Right renal cortex interstitium (tissue), 3 donors: ENCODE results near the gene LILRA6. TPM values are rescaled to one million over a fixed set of nuclear protein-coding genes. Genes with fewer than 3 reads are reported as not detected.
"Not testable (repeated sequence)": the region's sequence is repeated elsewhere in the genome, so short reads cannot be mapped to it uniquely, and the experiment has no call there.

Source experiments
- DNase-seq, 3 donors: peaks; one replicate each; pipeline ENCODE4 v3.0.0-alpha.2; 2013; ENCODE audit warnings: low read depth in 3 of 3, low spot score in 2 of 3
- polyA plus RNA-seq, 3 donors: library from polyadenylated mRNA; unstranded; fragments of 120-200 nt; gene quantifications; one replicate each; pipeline ENCODE4 v1.2.1, GENCODE V29; 2013; ENCODE audit not compliant: insufficient read length in 3 of 3

LILRA6 gene
- under 1 TPM; 0.37 to 0.42 (median 0.39) TPM for polyA plus RNA-seq

DNA sequence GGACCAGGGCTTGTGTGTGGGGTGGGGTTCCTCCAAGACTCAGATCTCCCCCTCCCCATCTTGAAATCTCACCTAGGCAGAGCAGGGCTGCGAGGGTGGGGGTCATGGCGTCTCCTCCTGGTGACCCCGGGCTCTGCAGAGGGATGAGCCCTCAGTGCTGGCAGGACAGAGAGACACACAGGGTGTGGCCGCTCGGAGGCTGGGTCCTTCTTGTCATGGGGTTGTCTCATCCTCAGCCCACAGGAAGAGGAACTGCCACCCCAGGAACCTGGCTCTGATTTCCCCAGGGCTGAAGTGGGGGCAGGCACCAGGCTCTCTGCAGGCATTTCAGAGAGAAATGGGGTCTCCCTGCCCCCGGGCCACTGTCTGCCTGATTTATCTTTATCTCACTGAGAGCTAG, at the start of gene LILRA6:
TSS of gene LILRA6 (minus strand) at position 145 of the 400 bp plus-strand sequence.
- DNase-seq = not testable (repeated sequence)

DNA sequence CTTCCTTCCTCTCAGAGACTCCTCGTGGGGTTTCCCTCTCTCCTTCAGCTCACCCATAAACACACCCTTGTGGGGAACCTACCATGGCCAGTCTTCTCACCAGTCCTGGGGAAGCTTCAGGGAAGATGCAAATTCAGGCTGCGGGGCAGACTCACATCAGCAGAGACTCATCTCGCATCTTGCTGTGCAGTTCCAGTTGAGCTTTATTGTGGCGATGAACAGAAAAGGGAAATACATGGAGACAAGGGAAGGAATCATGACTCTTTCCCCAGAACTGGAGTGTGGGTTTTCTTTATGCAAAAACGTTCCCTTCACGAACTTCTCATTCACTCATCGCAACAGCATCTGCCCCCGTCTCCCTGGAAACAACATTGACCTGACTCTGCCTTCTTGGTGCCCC, 46.6 kb upstream of the LILRA6 start:
- DNase-seq = not testable (repeated sequence)

GRCh38 chr19:54287456-54287855, 44.9 kb upstream of the LILRA6 start:
- no peak for DNase-seq

DNA sequence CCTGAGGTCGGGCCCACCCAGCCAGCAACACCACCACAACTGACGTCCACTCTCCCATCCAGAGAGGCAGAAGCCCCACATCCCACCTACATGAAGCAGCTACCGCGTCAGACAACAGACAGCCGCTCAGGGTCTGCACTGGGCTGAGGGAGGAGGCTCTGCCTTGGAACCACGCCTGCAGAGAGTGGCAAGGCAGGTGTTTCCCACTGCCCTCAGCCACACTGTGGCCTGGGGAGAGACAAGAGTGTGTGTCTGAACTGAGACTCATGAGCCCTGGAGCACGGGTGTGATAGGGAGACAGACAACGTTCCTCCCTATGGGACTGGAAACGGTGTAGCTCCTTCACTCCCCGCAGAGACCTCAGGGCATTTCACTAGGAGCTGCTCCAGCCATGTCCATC, 43.7 kb upstream of the LILRA6 start:
- DNase-seq = not testable (repeated sequence)

DNA sequence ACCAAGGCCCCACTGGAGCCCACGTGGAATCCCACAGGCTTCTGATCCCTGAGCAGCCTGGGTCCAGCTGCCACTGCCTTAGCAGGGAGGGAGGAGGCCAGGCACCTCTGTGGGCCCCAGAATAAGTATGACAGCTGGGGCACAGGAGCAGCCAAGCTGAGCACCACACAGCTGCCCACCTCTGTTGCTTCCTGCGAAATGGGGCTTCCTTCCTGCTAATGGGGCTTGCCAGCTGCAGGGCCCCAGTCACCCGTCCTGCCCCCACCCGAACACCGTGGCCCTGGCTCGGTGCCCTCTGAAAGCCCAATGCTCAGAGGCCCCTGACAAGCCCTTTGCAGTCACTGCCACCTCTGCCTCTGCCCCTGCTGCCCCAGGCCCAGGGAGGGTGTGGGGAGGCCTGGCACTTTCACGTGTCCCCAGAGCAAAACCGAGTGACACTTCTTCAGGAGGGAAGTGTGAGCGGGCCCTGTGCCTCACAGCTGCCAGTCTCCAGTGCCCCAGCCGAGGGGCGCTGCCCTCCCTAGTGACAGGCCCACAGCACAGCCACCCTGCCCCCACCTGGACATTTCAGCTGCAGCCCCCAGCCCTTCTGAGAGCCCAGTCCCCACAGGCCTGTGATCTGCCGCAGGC, 43.0 kb upstream of the LILRA6 start:
- not testable (repeated sequence) for DNase-seq

DNA sequence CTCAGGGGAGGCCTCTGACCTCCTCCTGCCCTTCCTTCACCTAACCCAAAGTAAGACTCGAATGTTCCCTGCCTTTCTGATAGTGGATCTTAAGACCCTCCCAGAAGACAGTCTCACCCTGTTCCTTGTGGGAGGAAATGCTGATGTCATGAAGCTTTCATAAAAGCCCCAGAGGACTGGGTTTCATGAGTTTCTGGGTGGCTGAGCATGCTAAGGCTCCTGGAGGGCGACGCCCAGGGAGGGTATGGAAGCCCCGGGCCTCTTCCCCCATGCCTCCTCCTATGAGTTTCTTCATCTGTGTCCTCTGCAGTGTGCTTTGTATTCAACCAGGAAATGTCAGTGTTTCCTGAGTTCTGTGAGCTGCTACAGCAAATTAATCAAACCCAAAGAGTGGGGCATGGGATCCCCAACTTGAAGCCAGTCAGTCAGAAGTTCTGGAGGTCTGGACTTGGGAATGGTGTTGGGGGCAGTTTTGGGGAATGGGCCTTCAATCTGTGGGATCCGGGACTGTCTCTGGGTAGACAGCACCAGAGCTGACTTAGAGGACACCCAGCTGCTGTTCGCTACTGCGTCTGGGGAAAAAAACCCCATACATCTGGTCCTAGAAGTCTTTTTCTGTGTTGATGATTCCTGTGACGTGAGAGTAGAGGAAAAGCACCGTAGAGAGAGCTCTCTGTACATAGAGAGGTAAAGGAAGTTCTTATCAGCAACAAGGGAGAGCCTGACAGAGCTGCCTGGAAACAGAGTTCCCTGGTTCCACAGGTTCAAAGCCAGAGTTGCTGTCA, 40.3 kb upstream of the LILRA6 start:
- DNase-seq = no peak

- DNase-seq = not testable (repeated sequence)
These were observed 39.1 kb upstream of the LILRA6 start for GRCh38 chr19:54281729-54282075.

DNA sequence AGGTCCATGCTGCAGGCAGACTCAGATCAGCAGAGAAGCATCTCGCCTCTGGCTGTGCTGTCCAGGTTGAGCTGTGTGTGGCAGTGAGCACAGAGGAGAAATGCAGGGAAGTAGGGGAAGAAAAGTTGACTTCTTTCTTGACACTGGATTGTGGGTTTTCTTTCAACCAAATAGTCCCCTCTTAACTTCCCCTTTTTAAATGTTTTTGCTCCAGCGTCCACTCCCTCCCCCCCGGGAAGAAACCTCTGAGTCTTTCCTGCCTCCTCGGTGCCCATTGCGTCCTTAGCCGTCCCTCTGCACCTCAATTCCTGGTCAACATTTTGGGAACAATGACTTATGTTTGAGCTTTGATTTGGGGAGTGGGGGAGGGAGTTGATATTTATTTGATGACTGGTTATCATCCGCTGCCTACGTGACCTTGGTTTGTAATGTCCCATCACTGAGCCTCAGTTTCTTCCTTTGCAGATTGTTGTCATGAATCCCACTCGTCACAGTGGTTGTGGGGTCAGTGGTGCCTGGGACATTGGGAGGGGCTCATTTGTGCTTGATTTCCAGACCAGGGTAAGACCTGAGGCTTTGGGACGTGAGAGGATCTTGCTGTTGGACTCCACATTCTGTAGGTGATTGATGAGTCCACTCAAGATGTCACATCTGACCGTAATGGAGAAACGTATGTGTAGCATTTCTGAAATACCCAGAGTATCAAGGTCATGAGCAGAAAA, 38.6 kb upstream of the LILRA6 start, which contains the start of gene LILRB2:
TSS of gene LILRB2 (minus strand) at position 104 of the 722 bp plus-strand sequence. CDS start 614 bp downstream, outside the sequence.
- DNase-seq = no peak

DNA sequence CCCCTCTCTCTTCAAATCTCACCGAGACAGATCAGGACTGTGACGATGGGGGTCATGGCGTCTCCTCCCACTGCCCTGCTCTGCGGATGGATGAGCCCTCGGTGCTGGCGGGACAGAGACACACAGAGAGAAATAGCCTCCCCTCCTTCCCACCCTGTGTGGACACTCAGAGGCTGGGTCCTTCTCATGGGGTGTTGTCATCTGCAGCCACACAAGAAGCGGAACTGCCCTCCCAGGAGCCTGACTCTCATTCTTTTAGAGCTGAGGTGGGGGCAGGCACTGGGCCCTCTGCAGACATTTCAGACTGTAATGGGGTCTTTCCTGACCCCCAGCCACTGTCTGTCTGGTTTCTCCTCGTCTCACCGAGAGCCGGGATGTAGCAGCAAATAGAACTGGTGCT, 37.9 kb upstream of the LILRA6 start:
- DNase-seq = not testable (repeated sequence)

GRCh38 chr19:54280025-54280424, 37.4 kb upstream of the LILRA6 start:
- DNase-seq = not testable (repeated sequence)

- no peak for DNase-seq
These were observed 36.9 kb upstream of the LILRA6 start for GRCh38 chr19:54279406-54279962.

DNA sequence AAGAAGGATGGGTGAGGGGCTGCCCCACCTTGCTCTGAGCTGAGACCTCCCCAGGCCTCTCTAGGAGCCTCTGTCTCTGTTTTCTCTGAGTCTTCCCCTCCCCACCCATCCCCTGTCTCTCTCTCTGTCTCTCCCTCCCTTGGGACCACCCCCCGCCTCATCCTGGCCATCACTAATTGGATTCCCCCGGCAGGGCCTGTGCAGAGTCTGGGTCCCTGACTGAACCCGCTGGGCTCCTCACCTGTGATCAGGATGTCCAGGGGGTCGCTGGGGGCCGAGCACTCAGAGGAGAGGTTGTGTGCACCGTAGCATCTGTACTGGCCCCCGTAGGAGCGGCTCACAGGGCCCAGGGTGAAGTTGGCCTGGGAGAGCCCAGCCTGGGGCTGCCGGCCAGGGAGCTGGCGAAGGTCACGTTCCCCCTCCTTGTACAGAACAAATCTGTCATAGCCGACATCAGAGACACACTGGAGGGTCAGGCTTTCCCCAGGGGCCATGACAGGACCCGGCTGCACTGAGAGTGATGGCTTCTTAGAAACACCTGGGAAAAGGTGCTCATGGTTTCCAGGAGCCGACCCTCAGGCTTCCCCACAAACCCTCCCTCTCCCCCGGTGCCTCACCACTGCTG, 36.1 kb upstream of the LILRA6 start:
- DNase-seq = not testable (repeated sequence)

- not testable (repeated sequence) for DNase-seq
These were observed 35.5 kb upstream of the LILRA6 start for GRCh38 chr19:54278056-54278455.

DNA sequence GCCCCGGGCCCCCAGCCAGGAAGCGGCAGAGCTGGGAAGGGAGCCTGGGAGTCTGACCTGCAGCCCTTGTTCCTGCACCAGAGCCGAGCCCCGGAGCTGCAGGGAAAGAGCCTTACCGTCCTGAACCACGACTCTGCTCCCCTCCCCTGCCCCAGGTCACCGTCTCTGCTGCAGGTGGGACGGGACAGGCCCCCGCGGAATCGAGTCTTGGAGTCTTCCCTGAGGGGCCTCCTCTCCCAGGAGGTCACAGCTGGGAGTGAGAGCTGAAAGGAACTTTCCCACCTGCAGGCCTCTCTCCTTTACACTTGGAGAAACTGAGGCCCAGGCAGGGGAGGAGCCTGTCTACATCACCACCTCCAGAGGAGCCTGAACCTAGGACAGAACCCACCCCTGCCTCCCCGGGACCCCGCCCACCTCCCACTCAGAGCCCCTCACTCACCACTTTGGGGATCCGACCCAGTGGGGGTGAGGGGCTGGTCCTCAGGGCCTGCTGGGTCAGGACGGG, 34.6 kb upstream of the LILRA6 start:
- not testable (repeated sequence) for DNase-seq

GRCh38 chr19:54275951-54276350, 33.4 kb upstream of the LILRA6 start:
- DNase-seq = no peak

DNA sequence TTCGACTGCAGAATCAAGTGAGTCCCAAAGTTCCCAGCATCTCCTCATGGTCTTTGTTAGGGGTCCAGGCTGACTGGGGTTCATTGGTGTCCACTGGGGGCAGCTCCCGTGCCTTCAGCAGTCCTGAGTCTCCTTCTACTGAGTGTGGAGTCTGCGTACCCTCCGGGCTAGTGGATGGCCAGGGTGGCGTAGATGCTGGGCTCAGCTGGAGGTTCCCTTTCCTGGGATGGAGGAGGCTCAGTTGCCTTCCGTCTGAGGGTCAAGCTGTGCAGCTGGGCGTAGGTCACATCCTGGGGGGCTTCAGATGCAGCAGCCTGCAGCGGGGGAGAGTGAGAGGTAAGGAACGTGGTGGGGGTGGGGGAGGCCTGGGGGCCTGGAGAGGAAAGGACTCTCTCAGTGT, 31.9 kb upstream of the LILRA6 start:
- not testable (repeated sequence) for DNase-seq

DNA sequence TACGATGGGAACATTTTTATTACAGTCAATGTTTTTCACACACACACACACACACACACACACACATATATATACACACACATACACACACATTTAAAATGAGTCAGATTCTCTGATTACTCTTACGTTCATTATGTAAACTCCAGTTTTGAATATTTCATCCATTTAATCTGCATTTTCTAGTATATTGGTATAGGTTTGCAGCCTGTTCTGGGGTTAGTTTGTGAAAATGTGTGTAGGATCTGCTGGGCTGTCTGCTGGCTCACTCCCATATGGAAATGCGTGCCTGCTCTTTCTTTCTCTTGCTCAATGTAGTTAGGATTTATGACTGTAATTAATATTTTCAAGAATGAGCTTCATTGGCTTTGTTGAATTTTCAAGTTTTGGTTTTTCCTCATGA, 31.2 kb upstream of the LILRA6 start:
- DNase-seq = no peak

- not testable (repeated sequence) for DNase-seq
These were observed 29.6 kb upstream of the LILRA6 start for GRCh38 chr19:54272181-54272580.

DNA sequence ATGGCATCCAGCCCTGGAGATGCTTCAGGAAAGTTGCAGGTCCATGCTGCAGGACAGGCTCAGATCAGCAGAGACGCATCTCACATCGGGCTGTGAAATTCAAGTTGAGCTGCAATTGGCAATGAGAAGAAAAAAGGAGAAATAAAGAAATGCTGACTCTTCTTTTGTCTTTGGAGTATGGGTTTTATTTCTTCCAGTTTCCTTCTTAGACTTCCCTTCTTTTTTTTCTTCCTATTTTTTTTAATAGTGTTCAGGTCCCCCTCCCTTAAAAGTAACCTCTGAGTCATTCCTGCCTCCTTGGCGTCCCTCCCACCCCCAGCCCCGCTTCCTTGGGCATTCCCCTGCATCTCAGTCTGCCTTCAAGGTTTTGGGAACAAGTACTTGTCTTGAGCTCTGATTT, 29.0 kb upstream of the LILRA6 start:
- DNase-seq = not testable (repeated sequence)

GRCh38 chr19:54271106-54271505, 28.5 kb upstream of the LILRA6 start:
- no peak for DNase-seq
